CD4-positive, CD25-positive, alpha-beta regulatory T cell (primary cell): Measurements from ENCODE around the gene OTUD3. TPM values are rescaled to one million over a fixed set of nuclear protein-coding genes. Genes with fewer than 3 reads are reported as not detected.

Experiments used
- ATAC-seq, 2 donors: fragments of 150-1000 bp; cut with Tn5 transposase; one replicate each; pipeline ENCODE4 v1.10.0; 2021; ENCODE audit warnings: low read depth in 2 of 2, moderate number of reproducible peaks in 2 of 2, moderate library complexity in 1 of 2
- DNase-seq, 3 donors: peaks; one replicate each; pipeline versions ENCODE4 v3.0.0 to v3.0.0-alpha.2; 2012 to 2022; ENCODE audit warnings: mixed read lengths in 1 of 3
- H3K27ac ChIP-seq: one replicate; pipeline ENCODE4 v1.7.0; 2013; ENCODE audit warnings: mild to moderate bottlenecking, low read length; ENCODE audit not compliant: insufficient read depth, poor library complexity, severe bottlenecking
- H3K27me3 ChIP-seq: one replicate; pipeline ENCODE4 v1.7.0; 2013; ENCODE audit warnings: low read length; ENCODE audit not compliant: control insufficient read depth, insufficient read depth
- H3K36me3 ChIP-seq: one replicate; pipeline ENCODE4 v1.7.0; 2013; ENCODE audit warnings: mild to moderate bottlenecking, low read length, moderate library complexity; ENCODE audit not compliant: control insufficient read depth, insufficient read depth
- H3K4me1 ChIP-seq: 2 replicates; pipeline ENCODE4 v1.7.0; 2013; ENCODE audit warnings: mild to moderate bottlenecking, low read length; ENCODE audit not compliant: insufficient read depth, control insufficient read depth, poor library complexity, severe bottlenecking
- H3K4me3 ChIP-seq: one replicate; pipeline ENCODE4 v1.7.0; 2013; ENCODE audit warnings: low read depth, mild to moderate bottlenecking, low read length, moderate library complexity
- H3K9me3 ChIP-seq, 2 experiments: 1 replicate in 1 of 2; 2 replicates in 1 of 2; pipeline ENCODE4 v1.7.0; 2013; ENCODE audit warnings: low read length in 2 of 2, mild to moderate bottlenecking in 1 of 2, moderate library complexity in 1 of 2; ENCODE audit not compliant: control insufficient read depth in 2 of 2
- H3K27ac Mint-ChIP-seq, 3 donors: one replicate each; pipeline ENCODE4 v1.8.0; 2020 to 2022; ENCODE audit warnings: mild to moderate bottlenecking in 3 of 3, mixed read lengths in 3 of 3, moderate library complexity in 2 of 3
- H3K27me3 Mint-ChIP-seq: one replicate; pipeline ENCODE4 v1.8.0; 2022; ENCODE audit warnings: mild to moderate bottlenecking, mixed read lengths
- H3K36me3 Mint-ChIP-seq: one replicate; pipeline ENCODE4 v1.8.0; 2020; ENCODE audit warnings: mixed read lengths
- H3K4me1 Mint-ChIP-seq, 4 donors: one replicate each; pipeline ENCODE4 v1.8.0; 2020 to 2022; ENCODE audit warnings: mixed read lengths in 4 of 4, mild to moderate bottlenecking in 1 of 4
- H3K4me3 Mint-ChIP-seq, 4 donors: one replicate each; pipeline ENCODE4 v1.8.0; 2020 to 2022; ENCODE audit warnings: mild to moderate bottlenecking in 4 of 4, mixed read lengths in 4 of 4, moderate library complexity in 3 of 4
- H3K9me3 Mint-ChIP-seq, 7 donors: one replicate each; pipeline ENCODE4 v1.8.0; 2020 to 2022; ENCODE audit warnings: mixed read lengths in 7 of 7, mild to moderate bottlenecking in 3 of 7, moderate library complexity in 2 of 7
- polyA plus RNA-seq, 4 donors: library from polyadenylated mRNA; unstranded; fragments of 300-500 nt; fragmentation: Illumina TruSeq; gene quantifications; one replicate each; pipeline ENCODE4 v1.2.3, GENCODE V29; 2021
- total RNA-seq: library from RNA; stranded (reverse); gene quantifications from one replicate; pipeline ENCODE4 v1.2.3, GENCODE V29; 2022

The OTUD3 gene
- total and polyA plus RNA-seq, 5 donors from 2014 or later, result 0.72 to 20.9 (median 1.1) TPM

GRCh38 chr1:19869929-19870328 lies 12.3 kb upstream of the OTUD3 start:
- DNase-seq (no peak), ATAC-seq (no peak)
- Mint-ChIP-seq H3K27me3 (peaks cover 46% of the 10 kb centered on the region), H3K4me3 (no peak overlapping the region), H3K27ac (no peak overlapping the region), H3K4me1 (no peaks in the 10 kb centered on the region), H3K36me3 (no peaks in the 10 kb centered on the region), H3K9me3 (peaks cover 0 to 4% (median 0%) of the 10 kb centered on the region in 7 donors)
- no peak overlapping the region for H3K4me3 ChIP-seq
- no peaks in the 10 kb centered on the region for H3K36me3 ChIP-seq
- no peaks in the 10 kb centered on the region for H3K9me3 ChIP-seq
- no peaks in the 10 kb centered on the region for H3K4me1 ChIP-seq
- H3K27ac ChIP-seq, result no peak overlapping the region
- H3K27me3 ChIP-seq, result peaks cover 20% of the 10 kb centered on the region

- peaks cover 12% of the 10 kb centered on the region for H3K27me3 ChIP-seq
- no peaks in the 10 kb centered on the region for H3K9me3 ChIP-seq
- Mint-ChIP-seq H3K36me3 (no peaks in the 10 kb centered on the region), H3K4me3 (no peak overlapping the region), H3K27me3 (peaks cover 57% of the 10 kb centered on the region), H3K27ac (no peak overlapping the region), H3K4me1 (no peaks in the 10 kb centered on the region), H3K9me3 (peaks cover 0 to under 1% (median 0%) of the 10 kb centered on the region in 7 donors)
- H3K4me1 ChIP-seq, result no peaks in the 10 kb centered on the region
- ATAC-seq (no peak), DNase-seq (no peak)
- no peak overlapping the region for H3K4me3 ChIP-seq
- H3K36me3 ChIP-seq, result no peaks in the 10 kb centered on the region
- H3K27ac ChIP-seq, result no peak overlapping the region
These were observed 10.0 kb upstream of the OTUD3 start for GRCh38 chr1:19872190-19872589.

GRCh38 chr1:19877181-19877750 lies 4.9 kb upstream of the OTUD3 start:
- H3K27ac ChIP-seq, result no peak overlapping the region
- peaks cover 0 to 3% (median 0%) of the 10 kb centered on the region in 7 donors for H3K9me3 Mint-ChIP-seq
- H3K27me3 ChIP-seq, result peaks cover 4% of the 10 kb centered on the region
- H3K4me3 Mint-ChIP-seq, result no peak overlapping the region
- no peak overlapping the region for H3K27ac Mint-ChIP-seq
- H3K27me3 Mint-ChIP-seq, result peaks cover 38% of the 10 kb centered on the region
- no peak for DNase-seq
- H3K4me1 ChIP-seq, result no peaks in the 10 kb centered on the region
- H3K4me3 ChIP-seq, result no peak overlapping the region
- peaks cover 2 to 8% (median 5%) of the 10 kb centered on the region in 4 donors for H3K4me1 Mint-ChIP-seq
- H3K36me3 ChIP-seq, result no peaks in the 10 kb centered on the region
- ATAC-seq, result no peak
- H3K36me3 Mint-ChIP-seq, result no peaks in the 10 kb centered on the region
- no peaks in the 10 kb centered on the region for H3K9me3 ChIP-seq

GRCh38 chr1:19877821-19878636 lies 4.2 kb upstream of the OTUD3 start:
- H3K4me1 ChIP-seq, result peaks cover 3% of the 10 kb centered on the region
- no peaks in the 10 kb centered on the region for H3K9me3 ChIP-seq
- no peaks in the 10 kb centered on the region for H3K36me3 ChIP-seq
- H3K27me3 ChIP-seq, result peaks cover 4% of the 10 kb centered on the region
- peaks cover 32% of the 10 kb centered on the region for H3K27me3 Mint-ChIP-seq
- peaks cover 0 to 3% (median 0%) of the 10 kb centered on the region in 7 donors for H3K9me3 Mint-ChIP-seq
- H3K4me1 Mint-ChIP-seq, result peaks cover 3 to 11% (median 7%) of the 10 kb centered on the region in 4 donors
- no peak overlapping the region for H3K27ac ChIP-seq
- DNase-seq (no peak), ATAC-seq (no peak)
- H3K4me3 Mint-ChIP-seq, result no peak overlapping the region
- no peaks in the 10 kb centered on the region for H3K36me3 Mint-ChIP-seq
- H3K27ac Mint-ChIP-seq, result no peak overlapping the region
- H3K4me3 ChIP-seq, result no peak overlapping the region

GRCh38 chr1:19878637-19878985 lies 3.6 kb upstream of the OTUD3 start:
- H3K4me3 Mint-ChIP-seq, result no peak overlapping the region
- H3K36me3 Mint-ChIP-seq, result no peaks in the 10 kb centered on the region
- H3K27me3 Mint-ChIP-seq, result peaks cover 27% of the 10 kb centered on the region
- peaks cover 7 to 16% (median 11%) of the 10 kb centered on the region in 4 donors for H3K4me1 Mint-ChIP-seq
- no peaks in the 10 kb centered on the region for H3K36me3 ChIP-seq
- peaks cover 0 to 3% (median 0%) of the 10 kb centered on the region in 7 donors for H3K9me3 Mint-ChIP-seq
- H3K27me3 ChIP-seq, result peaks cover 4% of the 10 kb centered on the region
- H3K27ac ChIP-seq, result no peak overlapping the region
- no peak for ATAC-seq
- no peak for DNase-seq
- H3K4me3 ChIP-seq, result no peak overlapping the region
- no peaks in the 10 kb centered on the region for H3K9me3 ChIP-seq
- H3K27ac Mint-ChIP-seq, result no peak overlapping the region
- peaks cover 9% of the 10 kb centered on the region for H3K4me1 ChIP-seq

- ATAC-seq, result no peak
- no peaks in the 10 kb centered on the region for H3K9me3 ChIP-seq
- H3K9me3 Mint-ChIP-seq, result peaks cover 0 to 3% (median 0%) of the 10 kb centered on the region in 7 donors
- no peaks in the 10 kb centered on the region for H3K36me3 Mint-ChIP-seq
- H3K4me3 ChIP-seq, result no peak overlapping the region
- no peak overlapping the region for H3K27ac ChIP-seq
- H3K36me3 ChIP-seq, result no peaks in the 10 kb centered on the region
- DNase-seq, result no peak
- H3K4me1 ChIP-seq, result peaks cover 15% of the 10 kb centered on the region
- H3K27me3 ChIP-seq, result peaks cover 4% of the 10 kb centered on the region
- no peak overlapping the region for H3K27ac Mint-ChIP-seq
- peaks cover 12 to 23% (median 17%) of the 10 kb centered on the region in 4 donors for H3K4me1 Mint-ChIP-seq
- H3K27me3 Mint-ChIP-seq, result peaks cover 27% of the 10 kb centered on the region
- no peak overlapping the region for H3K4me3 Mint-ChIP-seq
These were observed 3.0 kb upstream of the OTUD3 start for GRCh38 chr1:19879227-19879626.

GRCh38 chr1:19879661-19880060 lies 2.5 kb upstream of the OTUD3 start:
- Mint-ChIP-seq H3K4me1 (peaks cover 12 to 27% (median 18%) of the 10 kb centered on the region in 4 donors), H3K36me3 (no peaks in the 10 kb centered on the region), H3K4me3 (no peak overlapping the region), H3K9me3 (peaks cover 0 to 3% (median 0%) of the 10 kb centered on the region in 7 donors), H3K27ac (no peak overlapping the region), H3K27me3 (peaks cover 27% of the 10 kb centered on the region)
- DNase-seq, result no peak
- Histone ChIP-seq H3K27me3 (peaks cover 4% of the 10 kb centered on the region), H3K4me3 (no peak overlapping the region), H3K27ac (no peak overlapping the region), H3K36me3 (no peaks in the 10 kb centered on the region), H3K9me3 (no peaks in the 10 kb centered on the region), H3K4me1 (peaks cover 17% of the 10 kb centered on the region)
- ATAC-seq, result no peak
